GM21825 (cell line): Measurements from ENCODE around the gene CHRND.

Experiments used
- ATAC-seq: cut with Tn5 transposase; IDR thresholded peaks from one replicate; pipeline ENCODE4 v1.9.1; 2021; ENCODE audit warnings: mild to moderate bottlenecking, moderate library complexity; ENCODE audit not compliant: unreplicated experiment

CHRND gene

DNA sequence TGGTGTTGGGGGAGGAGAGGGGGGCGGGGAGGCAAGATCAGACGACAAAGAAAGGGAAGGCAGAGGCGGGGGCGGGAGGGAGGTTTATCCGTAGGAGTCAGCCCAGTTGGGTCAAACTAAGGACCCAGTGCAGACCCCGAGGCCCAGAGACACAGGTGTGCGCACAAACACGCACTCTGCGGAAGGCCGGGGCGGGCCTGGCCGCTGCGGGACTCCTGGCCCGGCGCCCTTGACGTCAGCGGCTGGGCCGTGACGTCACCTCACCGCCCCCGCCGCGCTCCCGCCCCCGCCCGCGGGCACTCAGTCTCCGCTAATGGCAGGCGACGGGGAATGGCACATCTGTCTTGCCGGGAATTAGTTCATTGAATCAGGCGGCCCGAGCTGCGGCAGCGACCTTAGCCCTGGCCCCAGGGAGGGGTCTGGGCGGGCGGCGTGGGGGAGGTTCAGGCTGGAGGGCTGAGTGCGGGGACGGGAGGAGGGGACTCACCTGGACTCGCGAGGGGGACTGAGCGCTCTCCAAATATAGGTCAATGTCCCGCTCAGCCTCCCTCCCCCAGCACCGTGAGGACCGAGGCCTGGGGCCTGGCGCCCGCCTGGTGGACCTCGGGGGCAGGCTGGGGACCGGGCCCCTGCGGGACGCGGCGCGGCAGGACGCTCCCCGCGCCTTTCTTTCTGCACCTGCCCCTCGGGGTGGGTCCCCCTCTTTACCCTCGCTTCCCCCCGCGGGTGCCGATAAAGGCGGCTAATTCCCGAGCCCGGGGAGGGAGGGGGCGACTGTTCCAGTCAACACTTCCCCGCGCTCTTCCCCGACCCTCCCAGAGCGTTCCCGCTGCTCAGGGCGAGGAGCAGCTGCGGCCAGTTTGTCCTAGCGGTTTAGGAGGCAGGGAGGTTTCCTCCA lies 22.8 kb upstream of the CHRND start:
- ATAC-seq: no peak

- ATAC-seq: no peak
Observed at GRCh38 chr2:232503809-232504323, 22.1 kb upstream of the CHRND start.

DNA sequence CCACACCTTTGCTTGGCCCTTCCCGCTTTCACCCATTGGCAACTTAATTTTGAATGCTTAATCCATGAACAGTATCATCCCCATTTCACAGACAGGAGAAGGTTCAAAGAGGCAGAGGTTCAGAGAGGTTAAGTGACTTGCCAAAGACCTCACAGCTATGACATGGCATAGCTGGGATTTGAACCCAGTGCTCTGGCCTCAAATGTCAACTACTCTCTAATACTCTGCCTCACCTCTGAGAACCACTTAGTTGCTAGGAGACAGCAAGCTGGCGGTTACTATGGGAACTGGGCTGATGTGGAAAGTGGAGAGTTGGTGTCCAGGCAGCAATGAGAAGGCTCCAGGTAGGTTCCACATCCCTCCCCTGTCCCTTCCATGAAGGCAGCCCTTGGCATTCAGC lies 21.5 kb upstream of the CHRND start:
- ATAC-seq: no peak

- no peak for ATAC-seq
Observed at GRCh38 chr2:232505856-232506255, 20.1 kb upstream of the CHRND start.

GRCh38 chr2:232506709-232507108 lies 19.3 kb upstream of the CHRND start:
- ATAC-seq: no peak

- no peak for ATAC-seq
Observed at GRCh38 chr2:232508251-232508650, 17.7 kb upstream of the CHRND start.

DNA sequence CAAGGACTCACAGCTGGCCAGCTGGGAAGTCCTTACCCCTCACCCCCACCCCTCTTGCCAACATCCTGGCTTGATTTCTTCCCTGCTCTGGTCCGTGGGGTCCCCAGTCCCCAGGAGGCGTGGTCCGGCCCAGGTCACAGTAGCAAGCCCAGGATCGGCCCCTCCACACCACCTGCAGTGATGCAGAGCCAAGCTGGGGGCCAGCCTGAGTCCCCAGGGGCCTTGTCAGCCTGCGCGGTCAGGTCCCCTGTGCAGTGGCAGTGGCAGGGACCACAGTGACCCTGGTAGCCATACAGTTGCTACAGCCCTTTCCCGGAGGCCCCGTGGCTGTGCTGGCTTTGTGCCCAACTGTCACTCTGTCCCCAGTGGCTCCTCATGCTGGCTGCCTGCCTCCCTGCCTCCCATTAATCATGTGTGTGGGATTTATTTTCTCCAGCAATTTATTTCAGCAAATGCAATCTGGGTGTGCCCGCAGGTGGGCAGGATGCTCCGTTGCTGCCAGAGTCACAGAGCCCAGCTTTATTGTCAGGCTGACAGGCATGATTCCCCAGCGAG lies 14.5 kb upstream of the CHRND start:
- no peak for ATAC-seq

GRCh38 chr2:232512602-232513001 lies 13.4 kb upstream of the CHRND start:
- no peak for ATAC-seq

DNA sequence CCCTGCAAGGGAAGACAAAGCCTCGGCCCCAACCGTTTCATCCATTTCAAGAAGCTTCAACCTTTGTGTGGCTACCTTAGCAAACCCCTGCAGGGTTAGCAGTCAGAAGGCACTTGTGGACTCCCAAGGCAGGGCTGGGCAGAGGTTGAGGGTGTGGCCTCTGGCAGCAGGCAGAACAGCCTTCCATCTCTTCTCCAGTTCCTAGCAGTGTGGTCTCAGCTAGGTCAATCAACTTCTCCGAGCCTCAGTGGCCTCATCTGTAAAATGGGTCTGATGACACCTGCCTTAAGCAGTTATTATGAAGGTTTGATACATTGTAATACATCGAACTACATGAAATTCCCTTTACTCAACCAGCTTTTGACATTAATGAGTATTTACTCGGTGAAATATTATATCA lies 12.6 kb upstream of the CHRND start:
- no peak for ATAC-seq

- no peak for ATAC-seq
Observed at GRCh38 chr2:232515639-232516038, 10.3 kb upstream of the CHRND start.

GRCh38 chr2:232516551-232516950 lies 9.4 kb upstream of the CHRND start:
- no peak for ATAC-seq

GRCh38 chr2:232518844-232519243 lies 7.1 kb upstream of the CHRND start:
- no peak for ATAC-seq

DNA sequence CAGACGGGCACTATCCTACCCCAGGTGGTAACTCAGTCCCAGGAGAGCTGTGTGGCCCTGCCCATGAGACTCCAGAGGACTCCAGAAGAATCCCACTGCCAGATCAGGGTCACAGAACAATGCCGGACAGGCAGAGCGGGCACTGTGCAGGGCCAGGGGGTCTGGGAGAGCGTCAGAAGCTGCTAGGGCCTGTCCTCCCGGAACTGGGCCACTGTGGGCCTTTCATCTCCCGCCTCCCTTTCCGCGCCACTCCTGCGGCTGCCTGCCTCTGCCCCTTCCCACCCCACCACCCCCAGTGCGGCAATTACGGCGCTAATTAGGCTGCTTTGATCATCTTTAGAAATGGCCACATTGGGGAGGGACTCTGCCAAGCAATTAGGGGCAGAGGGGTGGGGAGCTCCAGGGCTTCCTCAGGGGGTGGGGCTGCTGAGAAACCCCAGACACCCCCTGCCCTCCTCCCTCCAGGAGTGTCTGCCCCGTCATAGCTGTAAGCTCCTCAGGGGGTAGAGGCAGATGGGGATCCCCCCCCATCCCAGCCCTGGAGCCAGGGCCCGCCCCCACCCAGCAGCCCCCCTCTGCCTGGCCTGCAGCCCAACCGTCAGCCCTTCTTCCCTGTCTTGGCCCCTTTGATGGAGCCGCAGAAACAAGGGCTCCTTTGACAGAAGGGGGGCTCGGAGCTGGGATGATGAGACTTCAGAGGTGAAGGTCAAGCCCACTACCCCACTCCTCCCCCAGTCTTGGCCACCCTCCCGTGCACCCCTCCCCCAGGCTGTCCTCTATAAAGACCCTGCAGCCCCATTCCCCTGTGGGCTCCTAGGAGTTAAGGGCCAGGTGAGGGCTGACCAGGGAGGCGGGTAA lies 6.2 kb upstream of the CHRND start, which contains the start of gene PRSS56:
Gene PRSS56 (plus strand): TSS at position 808 of the 858 bp plus-strand sequence. CDS start 211 bp downstream, outside the sequence.
- ATAC-seq: no peak

DNA sequence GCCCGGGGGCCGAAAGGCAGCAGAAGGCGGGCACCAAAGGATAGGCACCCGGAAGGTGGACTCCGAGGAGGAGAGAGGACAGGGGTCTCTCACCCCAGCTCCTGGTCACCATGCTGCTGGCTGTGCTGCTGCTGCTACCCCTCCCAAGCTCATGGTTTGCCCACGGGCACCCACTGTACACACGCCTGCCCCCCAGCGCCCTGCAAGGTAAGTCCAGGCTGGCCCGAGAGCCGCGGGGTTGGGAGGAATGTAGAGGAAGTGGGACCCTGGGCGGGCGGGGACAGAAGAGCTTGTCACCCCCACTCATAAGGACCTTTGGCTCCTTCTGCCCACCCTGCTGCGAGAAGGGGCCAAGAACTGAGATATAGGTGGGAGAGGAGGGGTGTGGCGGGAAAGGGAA lies 5.5 kb upstream of the CHRND start:
- ATAC-seq: no peak

DNA sequence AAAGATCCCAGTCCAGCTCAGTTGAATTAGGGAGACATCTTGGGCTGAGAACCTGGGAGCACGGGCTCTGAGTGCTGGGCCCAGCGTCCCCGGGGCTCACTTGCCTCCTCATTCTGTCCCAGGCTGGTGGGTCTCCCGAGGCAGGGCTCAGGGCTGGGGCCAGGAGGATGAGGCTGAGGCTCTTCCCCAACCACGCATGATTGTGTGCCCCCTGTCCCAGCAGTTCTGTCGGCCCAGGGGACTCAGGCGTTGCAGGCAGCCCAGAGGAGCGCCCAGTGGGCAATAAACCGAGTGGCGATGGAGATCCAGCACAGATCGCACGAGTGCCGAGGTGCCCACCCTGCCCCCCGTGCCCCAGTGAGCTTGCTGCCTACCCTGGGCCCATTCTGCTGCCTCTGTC lies 4.9 kb upstream of the CHRND start:
- no peak for ATAC-seq

DNA sequence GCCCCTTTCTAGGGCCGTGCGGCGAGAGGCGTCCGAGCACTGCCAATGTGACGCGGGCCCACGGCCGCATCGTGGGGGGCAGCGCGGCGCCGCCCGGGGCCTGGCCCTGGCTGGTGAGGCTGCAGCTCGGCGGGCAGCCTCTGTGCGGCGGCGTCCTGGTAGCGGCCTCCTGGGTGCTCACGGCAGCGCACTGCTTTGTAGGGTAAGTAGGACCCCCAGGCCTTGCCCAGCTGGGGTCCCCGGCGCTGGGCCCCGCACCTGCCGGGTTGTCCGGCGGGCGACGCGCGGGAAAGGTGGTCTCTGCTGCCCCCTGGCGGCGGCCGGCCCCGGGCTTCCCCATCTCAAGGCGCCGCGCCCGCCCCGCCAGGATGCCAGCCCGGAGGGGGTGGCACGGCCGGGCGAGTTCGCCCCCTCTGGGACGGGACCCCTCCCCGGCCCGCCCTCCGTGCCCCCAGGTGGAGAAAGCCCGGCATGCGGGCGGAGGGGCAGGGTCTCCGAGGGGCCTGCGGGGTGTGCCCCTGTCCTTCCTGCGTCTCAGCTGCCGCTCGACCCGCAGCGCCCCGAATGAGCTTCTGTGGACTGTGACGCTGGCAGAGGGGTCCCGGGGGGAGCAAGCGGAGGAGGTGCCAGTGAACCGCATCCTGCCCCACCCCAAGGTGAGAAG lies 3.9 kb upstream of the CHRND start:
- ATAC-seq: no peak

GRCh38 chr2:232522623-232523401 lies 3.1 kb upstream of the CHRND start:
- ATAC-seq: no peak

GRCh38 chr2:232523402-232523681 lies 2.6 kb upstream of the CHRND start:
- ATAC-seq: no peak

GRCh38 chr2:232523682-232524597 lies 2.0 kb upstream of the CHRND start:
- no peak for ATAC-seq
